Testis (tissue), 2 donors: ENCODE measurements around the gene TRAPPC12.

Experiments
- CTCF ChIP-seq, 3 experiments: fragments of 450-650 bp in 2 of 3; fragments of 200-600 bp in 1 of 3; sonication (generic) in 1 of 3; IDR thresholded peaks; one replicate each; pipeline ENCODE4 v1.5.1; 2016 to 2019; ENCODE audit warnings: antibody characterized with exemption in 3 of 3, mild to moderate bottlenecking in 2 of 3, moderate library complexity in 1 of 3
- POLR2A ChIP-seq: fragments of 450-650 bp; IDR thresholded peaks from one replicate; pipeline ENCODE4 v1.6.1; 2017; ENCODE audit warnings: antibody characterized with exemption, mild to moderate bottlenecking, moderate library complexity

GRCh38 chr2:3365219-3365618 lies 14.3 kb upstream of the TRAPPC12 start:
- TF ChIP-seq POLR2A (no peak), CTCF (IDR thresholded peaks at IDR 0.05) (no peak)
